Kidney (tissue), 14 donors: ENCODE measurements around the gene NAA16. TPM values are rescaled to one million over a fixed set of nuclear protein-coding genes. Genes with fewer than 3 reads are reported as not detected.

Source experiments
- DNase-seq, 5 donors: peaks; one replicate each; pipeline ENCODE4 v3.0.0-alpha.2; 2013 to 2020
- FAIRE-seq: peaks from 2 replicates; lab custom pipeline; 2012; peaks lifted over from hg19 to GRCh38; lab: Jason Lieb, UNC
- H3K27ac ChIP-seq, 2 donors: one replicate each; pipeline ENCODE4 v1.7.0; 2013; ENCODE audit warnings: low read depth in 2 of 2, low read length in 2 of 2, inconsistent platforms in 1 of 2
- H3K27me3 ChIP-seq: one replicate; pipeline ENCODE4 v1.7.1; 2013; ENCODE audit warnings: low read length, inconsistent platforms; ENCODE audit not compliant: control insufficient read depth, insufficient read depth
- H3K36me3 ChIP-seq, 3 donors: one replicate each; pipeline versions ENCODE4 v1.7.0 to v1.7.1; 2013; ENCODE audit warnings: low read length in 3 of 3, control low read depth in 1 of 3, inconsistent platforms in 1 of 3; ENCODE audit not compliant: insufficient read depth in 3 of 3, control insufficient read depth in 2 of 3
- H3K4me1 ChIP-seq, 3 donors: one replicate each; pipeline versions ENCODE4 v1.7.0 to v1.7.1; 2013; ENCODE audit warnings: low read length in 3 of 3, inconsistent platforms in 1 of 3, low read depth in 1 of 3; ENCODE audit not compliant: control insufficient read depth in 2 of 3, insufficient read depth in 2 of 3
- H3K4me3 ChIP-seq, 3 donors: one replicate each; pipeline versions ENCODE4 v1.7.0 to v1.8.1; 2013; ENCODE audit warnings: low read length in 3 of 3, control low read depth in 1 of 3, inconsistent platforms in 1 of 3
- H3K9ac ChIP-seq, 3 donors: one replicate each; pipeline versions ENCODE4 v1.7.0 to v1.7.1; 2013; ENCODE audit warnings: low read length in 3 of 3, control low read depth in 1 of 3, inconsistent platforms in 1 of 3
- H3K9me3 ChIP-seq, 3 donors: one replicate each; pipeline versions ENCODE4 v1.7.0 to v1.7.1; 2013; ENCODE audit warnings: low read length in 3 of 3, control low read depth in 1 of 3, inconsistent platforms in 1 of 3; ENCODE audit not compliant: control insufficient read depth in 2 of 3, insufficient read depth in 1 of 3
- CTCF ChIP-seq: IDR thresholded peaks from 3 replicates; pipeline ENCODE4 v1.5.1; 2012; ENCODE audit warnings: mild to moderate bottlenecking, moderate library complexity, borderline replicate concordance; ENCODE audit not compliant: insufficient read depth; ENCODE audit errors: extremely low read depth
- intact Hi-C: fragments of 100-400 bp; cut with DNase I; formaldehyde crosslinking; loops from one replicate; pipeline ENCODE4 v1.11.1; 2022
- polyA plus RNA-seq: library from polyadenylated mRNA; stranded (reverse); fragments of 350-450 nt; fragmentation: Illumina TruSeq; extraction: RNeasy Lipid Tissue Mini Kit (QIAGEN cat#74804); gene quantifications from one replicate; pipeline ENCODE4 v1.2.3, GENCODE V29; 2014; ENCODE audit warnings: low read depth, low replicate concordance; ENCODE audit not compliant: insufficient read depth
- total RNA-seq: library from RNA; stranded (reverse); fragmentation: NEBNext Ultra II Directional; extraction: Animal tissue kit (Norgen Biotek cat#: 25700); gene quantifications from one replicate; pipeline ENCODE4 v1.2.1, GENCODE V29; 2021
- donor health status: control.
- donor health status: control.
- donor health status: control.
- donor health status: control.
- donor health status: control.
- donor health status: DM: yes; HTN: yes; CAD: no.
- donor health status: Normal renal cell carcinoma (clear cell type).

NAA16 gene
- total and polyA plus RNA-seq, 2 donors from 2014 or later, result 6.4 to 22.3 TPM

- H3K9ac ChIP-seq, result no peak overlapping the region
- TF ChIP-seq CTCF, result no peak
These were observed 59.7 kb downstream of the NAA16 start for GRCh38 chr13:41370736-41371135.

GRCh38 chr13:41377446-41377845 is 66.4 kb downstream of the NAA16 start:
- intact Hi-C loops, result no loop called here
- FAIRE-seq (no peak), DNase-seq (no peak)
- Histone ChIP-seq H3K9ac (no peak overlapping the region), H3K4me1 (no peaks in the 10 kb centered on the region), H3K27ac (no peak overlapping the region), H3K36me3 (peaks cover 0 to 20% (median 0%) of the 10 kb centered on the region in 3 donors), H3K4me3 (no peak overlapping the region), H3K27me3 (no peaks in the 10 kb centered on the region), H3K9me3 (no peaks in the 10 kb centered on the region)
- TF ChIP-seq CTCF, result no peak

More at GRCh38 chr13:41370736-41371135, 59.7 kb downstream of the NAA16 start:
- no peak for DNase-seq
- intact Hi-C loops, result no loop called here
- H3K27me3 ChIP-seq, result no peaks in the 10 kb centered on the region
- no peak overlapping the region for H3K4me3 ChIP-seq
- H3K27ac ChIP-seq, result no peak overlapping the region
- peaks cover 6 to 49% (median 12%) of the 10 kb centered on the region in 3 donors for H3K36me3 ChIP-seq
- no peaks in the 10 kb centered on the region for H3K9me3 ChIP-seq
- no peak for FAIRE-seq
- H3K4me1 ChIP-seq, result no peaks in the 10 kb centered on the region

- Histone ChIP-seq H3K4me1 (no peaks in the 10 kb centered on the region), H3K9ac (no peak overlapping the region), H3K9me3 (no peaks in the 10 kb centered on the region), H3K27me3 (no peaks in the 10 kb centered on the region), H3K4me3 (no peak overlapping the region), H3K36me3 (no peaks in the 10 kb centered on the region), H3K27ac (no peak overlapping the region)
- intact Hi-C loops, result loop anchor here (10.0 kb wide), 1 partner anchor 272 kb away; no protein-coding TSS in a partner anchor
- no peak for FAIRE-seq
- TF ChIP-seq CTCF, result no peak
- no peak for DNase-seq
These were observed 71.4 kb downstream of the NAA16 start for GRCh38 chr13:41382431-41382830.

GRCh38 chr13:41383386-41383785 is 72.3 kb downstream of the NAA16 start:
- H3K27ac ChIP-seq, result no peak overlapping the region
- H3K4me3 ChIP-seq, result no peak overlapping the region
- no peak for TF ChIP-seq CTCF
- H3K9ac ChIP-seq, result no peak overlapping the region
- H3K36me3 ChIP-seq, result no peaks in the 10 kb centered on the region
- DNase-seq (no peak), FAIRE-seq (no peak)
- no peaks in the 10 kb centered on the region for H3K4me1 ChIP-seq
- intact Hi-C loops, result loop anchor here (10.0 kb wide), 1 partner anchor 271 kb away; no protein-coding TSS in a partner anchor
- H3K27me3 ChIP-seq, result no peaks in the 10 kb centered on the region
- H3K9me3 ChIP-seq, result no peaks in the 10 kb centered on the region
